IPS DF 19.7 (cell line): Measurements from ENCODE around the gene CFAP100.

Experiments
- DNase-seq: peaks from one replicate; pipeline ENCODE4 v3.0.0-alpha.2; 2013; ENCODE audit warnings: low read depth, low spot score

Gene CFAP100

DNA sequence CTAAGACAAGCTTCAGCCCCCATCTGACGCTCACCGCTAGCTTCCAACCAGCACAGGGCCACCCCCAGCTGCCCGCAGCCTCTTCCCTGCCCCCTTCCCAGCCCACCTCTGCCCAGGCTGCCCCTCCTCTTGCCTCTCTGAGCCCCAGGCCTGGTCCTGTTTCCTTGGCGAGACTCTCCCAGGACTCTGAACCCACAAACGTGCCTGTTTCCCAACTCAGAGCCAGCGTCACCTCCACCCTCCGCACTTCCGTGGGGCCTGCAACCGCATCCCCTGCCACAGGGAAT is 45.9 kb downstream of the CFAP100 start:
- DNase-seq, result no peak

DNA sequence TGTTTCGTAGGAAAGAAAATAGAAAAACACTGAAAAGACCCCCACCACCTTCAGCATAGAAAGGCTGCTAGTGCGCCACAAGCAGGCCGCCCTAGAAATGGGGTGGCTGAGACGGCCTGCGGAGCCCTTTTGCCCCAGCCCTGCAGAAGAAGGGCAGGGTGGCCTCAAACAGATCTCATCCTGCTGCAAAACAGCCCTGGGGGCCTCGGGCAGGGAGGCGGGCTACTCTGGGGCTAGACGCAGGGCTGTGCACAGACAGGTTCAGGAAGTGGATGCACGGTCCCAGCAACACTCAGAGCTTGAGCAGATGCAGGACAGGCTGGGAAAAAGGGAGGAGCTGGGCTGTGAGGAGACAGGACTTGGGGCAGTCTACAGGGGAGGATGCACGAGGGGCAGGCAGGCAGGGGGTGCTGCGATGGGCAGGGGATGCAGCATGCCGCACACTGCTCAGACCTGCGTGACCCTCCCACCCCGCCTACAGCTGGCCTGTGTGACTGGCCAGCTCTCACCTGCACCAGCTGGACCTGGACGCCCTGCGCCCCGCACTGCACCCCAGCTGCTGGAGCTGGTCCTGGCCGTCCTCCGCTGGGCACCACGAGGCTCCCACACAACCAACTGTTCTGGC is 46.7 kb downstream of the CFAP100 start:
- no peak for DNase-seq

DNA sequence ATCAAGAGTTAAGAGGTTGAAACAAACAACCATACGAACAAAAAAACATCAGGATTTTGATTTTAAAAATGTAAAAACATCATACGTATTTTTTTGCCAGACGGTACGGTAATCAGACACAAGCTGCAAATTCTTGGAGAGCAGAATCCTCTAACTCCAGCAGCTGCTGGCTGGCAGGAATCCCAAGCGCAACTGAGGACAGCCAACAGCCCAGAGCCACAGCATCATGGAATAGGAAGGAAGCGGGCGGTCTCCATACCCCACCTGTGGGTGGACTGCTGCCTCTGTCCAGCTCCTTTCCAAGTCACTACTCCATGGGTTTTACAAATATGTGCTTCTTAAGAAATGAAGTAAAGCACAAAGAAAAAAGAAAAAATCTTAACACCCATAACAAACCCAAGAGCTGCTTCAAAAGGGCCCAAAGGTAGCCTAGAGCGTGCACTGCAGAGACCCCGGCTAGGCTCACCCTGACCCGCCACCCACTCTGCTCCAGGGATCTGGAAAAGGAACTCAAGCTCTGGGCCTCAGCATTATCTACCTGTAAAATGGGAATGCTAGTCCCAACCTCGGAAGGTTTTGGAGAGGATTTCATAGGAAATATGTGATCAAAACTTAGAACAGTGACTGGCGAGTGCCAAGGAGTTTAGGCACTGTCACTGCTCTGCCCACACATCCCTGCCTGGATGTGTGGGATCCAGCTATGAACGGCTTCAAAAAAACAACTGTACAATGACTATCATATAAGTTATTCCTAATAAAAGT is 47.6 kb downstream of the CFAP100 start:
- DNase-seq, result no peak

DNA sequence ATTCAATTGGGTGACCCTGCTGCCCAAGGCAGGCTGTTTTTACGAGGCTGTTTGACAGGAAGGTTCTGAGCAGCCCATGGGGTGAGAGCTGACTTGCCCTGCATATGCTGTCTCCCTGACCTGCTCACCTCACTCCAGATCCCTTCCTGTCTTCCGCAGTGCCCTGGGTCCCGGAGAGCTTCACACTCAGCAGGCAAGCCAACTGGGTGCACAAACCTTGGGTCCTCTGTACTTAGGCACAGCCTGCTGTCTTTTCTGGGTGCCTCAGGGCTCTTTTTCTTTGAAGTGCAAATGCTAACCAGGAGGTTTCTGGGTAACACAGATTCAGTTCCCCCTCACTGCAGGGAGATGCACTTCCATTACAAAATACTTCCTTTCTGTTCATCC is 48.1 kb downstream of the CFAP100 start:
- no peak for DNase-seq

DNA sequence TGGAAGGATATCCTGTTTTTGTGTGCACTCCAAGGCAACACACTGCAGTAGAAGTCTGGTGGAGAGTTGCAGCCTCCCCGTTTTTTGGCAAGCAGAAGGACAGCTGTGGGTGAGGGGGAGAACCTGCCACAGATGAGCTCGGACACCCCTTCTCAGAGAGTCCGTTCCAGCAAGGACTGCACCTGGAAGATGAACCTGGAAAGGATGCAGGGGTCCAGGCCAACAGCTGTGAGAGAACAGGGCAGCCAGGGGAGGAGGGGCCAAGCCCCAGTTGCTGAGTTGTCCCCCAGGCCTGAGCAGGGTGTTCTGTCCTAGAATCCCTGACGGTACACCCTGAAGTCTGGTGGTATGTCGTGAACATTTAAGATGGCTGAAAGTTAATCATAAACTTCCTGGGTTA is 50.8 kb downstream of the CFAP100 start:
- DNase-seq, result no peak

DNA sequence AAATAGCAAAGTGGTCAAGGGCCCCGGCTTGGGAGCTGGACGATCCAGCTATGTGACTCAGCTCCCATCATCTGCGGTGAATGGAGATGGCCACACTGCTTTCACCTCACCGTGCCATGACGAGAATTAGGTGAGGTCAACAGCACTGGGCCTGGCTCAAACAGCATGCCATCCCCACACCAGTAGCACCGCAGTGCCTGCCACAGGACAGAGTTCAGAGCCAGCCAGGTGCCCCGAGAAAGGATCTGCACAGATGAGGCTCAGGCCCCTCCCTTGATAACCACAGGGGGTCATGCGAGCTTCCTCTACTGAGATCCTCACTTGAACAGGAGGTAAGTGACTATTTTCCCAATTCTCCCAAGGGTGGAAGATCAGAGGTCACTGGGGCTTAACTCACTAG is 51.6 kb downstream of the CFAP100 start:
- DNase-seq, result no peak

DNA sequence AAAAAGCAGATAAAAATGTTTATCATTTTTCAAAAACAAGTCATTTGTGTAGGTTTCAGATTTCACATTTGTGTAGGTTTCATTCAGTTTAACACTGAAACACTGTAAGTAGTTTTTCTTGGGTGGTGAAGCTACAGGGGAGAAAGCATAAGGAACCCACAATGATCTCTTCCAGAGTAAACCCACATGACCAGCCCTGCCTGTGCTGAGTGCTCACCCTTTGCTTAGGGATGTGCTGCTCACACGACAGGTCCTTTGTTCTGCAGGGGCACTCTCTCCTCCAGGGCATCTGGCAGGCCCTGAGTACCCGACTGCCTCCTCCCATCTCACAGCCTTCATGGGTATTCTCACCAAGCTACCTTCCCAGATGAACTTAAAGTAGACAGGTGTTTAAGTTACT is 52.1 kb downstream of the CFAP100 start:
- DNase-seq, result no peak

DNA sequence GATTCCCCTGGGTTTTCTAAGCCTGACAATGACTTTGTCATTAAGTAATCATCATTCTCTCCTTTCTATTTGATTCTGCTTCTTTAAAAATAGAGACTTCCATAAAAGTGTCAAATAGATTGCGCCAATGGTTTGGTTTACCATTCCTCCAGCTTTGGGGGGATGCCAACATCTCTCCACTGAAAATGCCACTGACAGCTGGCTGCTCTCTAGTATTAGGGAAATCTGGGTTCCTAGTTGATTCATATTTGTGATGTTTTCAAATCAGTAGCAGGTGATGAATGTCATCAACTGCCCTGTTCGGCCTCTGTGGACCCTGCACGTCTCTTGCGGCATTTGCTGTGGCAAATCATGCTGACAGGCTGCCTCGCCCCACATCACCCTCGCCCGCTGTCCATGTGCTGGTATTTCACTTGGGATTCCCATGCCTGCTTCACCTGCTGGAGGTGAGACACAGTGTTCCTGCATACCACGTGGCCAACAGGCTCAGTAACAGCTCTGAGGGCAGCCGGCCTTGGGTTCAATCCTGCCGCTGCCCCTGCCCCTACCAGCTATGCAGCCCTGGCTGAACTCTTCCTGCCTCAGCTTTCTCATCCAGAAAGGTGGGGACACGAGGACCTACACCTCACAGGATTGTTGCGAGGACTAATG is 52.9 kb downstream of the CFAP100 start:
- DNase-seq, result no peak

DNA sequence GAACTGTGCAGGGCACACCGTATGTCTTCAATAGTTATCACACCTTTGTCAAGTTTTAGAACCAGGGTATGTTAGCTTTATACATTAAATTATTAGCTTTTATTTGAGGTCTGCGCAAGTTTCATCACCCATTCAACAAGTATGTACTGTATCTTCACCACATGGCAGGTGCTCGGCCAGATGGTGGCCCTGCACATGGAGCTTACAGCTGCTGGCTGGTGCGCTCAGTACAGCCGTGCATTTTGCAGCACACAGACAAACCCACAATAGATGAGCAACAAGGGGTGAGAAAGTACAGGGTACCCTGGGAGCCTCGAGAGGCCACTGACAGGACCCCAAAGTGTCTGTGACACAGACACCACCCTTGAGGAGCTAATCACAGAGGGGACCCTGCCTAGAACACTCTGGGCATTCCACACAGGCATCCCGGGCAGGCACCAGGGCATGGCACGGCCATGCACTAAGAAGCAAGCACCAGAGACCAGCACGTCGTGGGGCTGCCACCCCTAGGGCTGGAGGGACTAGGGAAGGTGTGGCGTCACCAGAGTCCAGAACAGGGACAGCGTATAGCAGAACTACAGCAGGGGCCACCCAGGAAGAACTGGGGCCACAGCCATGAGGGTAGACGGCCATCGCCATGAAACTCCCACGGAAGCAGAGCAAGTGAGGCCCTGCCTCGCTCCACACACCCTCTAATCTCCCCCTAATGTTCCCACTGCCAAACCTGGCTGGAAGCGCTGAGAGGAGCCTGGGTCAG is 53.6 kb downstream of the CFAP100 start:
- no peak for DNase-seq

DNA sequence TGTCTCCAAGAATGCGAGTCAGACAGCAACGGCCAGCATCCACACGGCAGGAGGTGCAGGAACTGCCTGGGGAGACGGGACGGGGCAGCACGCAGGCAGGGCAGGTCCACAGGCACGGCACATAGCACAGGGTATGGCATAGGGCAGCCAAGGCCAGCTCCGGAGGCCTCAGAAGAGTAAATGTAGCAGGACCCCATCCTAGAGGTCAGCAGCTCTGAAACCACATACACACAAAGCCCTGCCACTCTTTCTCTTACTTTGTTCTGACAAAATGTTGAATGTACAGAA is 54.1 kb downstream of the CFAP100 start:
- DNase-seq, result no peak

DNA sequence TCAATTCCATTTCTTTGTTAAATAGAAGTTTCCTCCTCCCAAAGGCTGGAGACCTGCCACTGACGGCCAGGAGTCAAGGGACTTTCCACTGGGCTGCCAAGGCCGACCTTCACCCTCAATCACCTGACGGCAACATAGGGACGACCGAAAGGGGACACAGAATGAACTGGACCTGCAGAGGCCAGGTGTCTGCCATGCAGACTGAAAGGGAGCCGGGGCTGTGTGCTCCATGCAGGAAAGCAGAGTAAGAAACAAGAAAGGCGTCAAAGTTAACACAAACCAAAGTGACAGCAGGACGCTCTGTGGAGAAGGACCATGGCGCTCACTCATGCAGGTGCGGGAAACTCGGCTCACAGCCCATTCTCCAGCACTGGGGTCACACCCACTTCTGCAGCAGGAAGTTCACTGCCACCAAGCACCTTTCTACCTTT is 54.9 kb downstream of the CFAP100 start:
- DNase-seq, result no peak

DNA sequence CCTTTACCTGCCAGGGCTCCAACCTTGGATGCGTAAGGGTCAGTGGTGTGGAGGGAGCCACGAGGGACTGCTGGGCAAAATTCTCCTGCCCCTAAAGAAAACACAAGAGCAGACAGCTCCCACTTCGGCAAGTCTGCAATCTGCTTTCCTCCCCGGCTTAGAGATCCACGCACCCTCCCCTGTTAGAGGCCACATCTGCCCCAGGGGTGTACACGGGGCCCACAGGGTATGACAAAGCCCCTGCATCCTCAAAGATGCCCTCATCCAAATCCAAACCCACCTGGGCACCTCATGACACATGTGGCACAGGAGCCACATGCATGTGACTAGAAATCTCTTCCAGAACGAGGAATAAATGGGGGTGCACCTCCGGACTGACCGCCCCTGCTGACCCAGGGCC is 55.5 kb downstream of the CFAP100 start:
- DNase-seq, result no peak

DNA sequence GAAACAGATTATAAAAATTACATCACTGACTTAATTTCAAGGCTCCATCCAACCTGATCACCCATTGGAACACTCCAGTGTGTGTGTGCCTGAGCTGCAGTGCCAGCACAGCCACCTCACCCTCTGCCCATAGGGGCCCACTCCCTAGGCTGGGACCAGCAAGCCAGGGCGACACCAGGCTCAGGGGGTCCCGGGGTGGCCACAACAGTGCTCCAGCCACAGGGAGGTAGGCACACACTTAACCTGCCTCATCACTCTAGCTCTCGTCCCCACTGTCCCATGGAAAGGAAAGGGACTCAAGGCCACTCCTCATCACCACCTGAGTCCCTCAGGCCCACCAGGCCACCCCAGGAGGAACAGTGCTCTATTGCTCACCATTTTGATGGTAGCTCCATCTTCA is 56.0 kb downstream of the CFAP100 start:
- DNase-seq, result no peak

DNA sequence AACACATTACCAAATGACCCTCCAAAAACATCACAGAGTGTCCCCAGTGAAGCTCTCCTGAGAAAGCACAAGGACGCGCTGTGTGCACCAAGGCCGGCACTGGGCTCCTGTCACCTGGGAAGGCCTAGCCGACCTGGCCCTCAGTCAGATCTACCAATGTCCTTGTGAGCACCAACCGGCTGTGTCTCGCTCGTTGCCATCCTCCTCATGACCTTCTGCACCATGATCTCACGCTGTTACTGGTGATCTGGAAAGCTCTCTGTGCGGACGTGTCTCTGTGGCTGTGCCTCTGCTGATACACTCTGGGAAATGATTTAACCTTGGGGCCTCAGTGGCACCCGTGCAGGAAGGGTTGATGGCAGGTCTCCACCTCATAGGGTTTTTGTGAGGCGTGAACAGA is 56.8 kb downstream of the CFAP100 start:
- DNase-seq, result no peak

DNA sequence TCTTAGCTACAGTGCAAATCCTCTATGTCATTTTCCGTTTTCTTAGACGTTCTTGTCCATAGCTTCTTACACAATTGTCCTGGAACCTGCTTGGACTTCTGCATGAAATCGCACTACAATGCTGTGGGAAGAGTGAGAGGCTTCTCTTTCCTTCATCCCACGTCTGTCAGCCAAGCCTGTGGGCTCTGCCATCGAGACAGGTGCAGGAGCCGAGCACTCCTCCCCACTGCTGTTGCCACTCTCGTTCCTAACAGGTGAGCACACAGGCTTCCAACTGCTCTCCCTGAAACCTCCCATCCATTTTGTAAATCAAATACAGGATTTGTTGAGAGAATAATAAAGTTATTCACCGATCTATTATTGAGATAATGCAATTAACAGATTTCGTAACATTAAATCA is 57.5 kb downstream of the CFAP100 start:
- no peak for DNase-seq

DNA sequence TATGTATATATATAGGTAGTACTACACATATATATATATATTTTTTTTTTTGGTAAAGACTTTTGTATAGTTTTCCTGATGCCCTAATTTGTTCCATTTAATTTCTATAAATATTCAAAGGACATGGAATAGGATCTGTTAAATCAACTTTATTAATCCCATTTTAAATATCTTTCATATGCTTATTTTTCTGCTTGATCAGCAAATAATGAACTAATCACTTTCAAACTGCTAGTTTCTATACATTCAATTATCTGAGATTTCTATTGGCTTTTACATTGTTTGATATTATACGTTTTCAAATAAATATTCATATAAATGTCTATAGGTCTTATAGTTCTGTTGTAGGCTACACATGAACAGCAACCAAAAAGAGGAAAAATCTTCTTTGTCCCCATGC is 59.3 kb downstream of the CFAP100 start:
- DNase-seq, result no peak

DNA sequence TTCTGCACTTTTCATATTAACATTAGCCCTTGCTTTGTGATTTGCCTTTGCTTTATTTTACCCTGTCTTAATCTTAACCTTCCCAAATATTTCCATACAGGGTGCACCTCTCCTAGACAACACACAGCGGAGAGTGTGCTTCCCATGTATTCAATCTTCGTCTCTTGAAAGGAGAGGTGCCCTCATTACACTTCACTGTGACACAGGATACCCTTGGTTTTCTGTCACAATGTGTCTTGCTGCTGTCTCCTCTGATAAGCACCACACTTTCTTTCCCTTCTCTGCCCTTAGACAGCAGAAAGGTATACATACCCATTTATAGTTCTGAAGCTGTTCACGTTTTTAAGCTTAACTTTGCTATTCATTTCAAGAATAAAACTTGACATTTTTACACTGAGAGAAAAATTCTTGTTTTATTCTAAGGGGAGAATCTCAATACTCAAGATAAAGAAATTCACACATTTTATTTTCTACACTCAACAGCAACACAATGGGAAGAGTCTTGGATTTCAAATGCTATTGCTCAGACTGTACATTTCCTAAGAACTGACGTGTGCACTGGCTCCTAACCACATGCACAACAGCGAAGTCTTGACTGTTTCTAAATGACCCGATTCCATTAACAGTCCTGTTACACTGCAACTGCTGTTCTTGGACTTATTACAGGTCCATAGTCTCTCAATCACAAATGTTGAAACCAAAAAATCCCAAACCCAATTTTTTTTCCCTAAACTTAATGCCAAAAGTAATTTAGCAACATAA is 59.9 kb downstream of the CFAP100 start:
- DNase-seq, result no peak

DNA sequence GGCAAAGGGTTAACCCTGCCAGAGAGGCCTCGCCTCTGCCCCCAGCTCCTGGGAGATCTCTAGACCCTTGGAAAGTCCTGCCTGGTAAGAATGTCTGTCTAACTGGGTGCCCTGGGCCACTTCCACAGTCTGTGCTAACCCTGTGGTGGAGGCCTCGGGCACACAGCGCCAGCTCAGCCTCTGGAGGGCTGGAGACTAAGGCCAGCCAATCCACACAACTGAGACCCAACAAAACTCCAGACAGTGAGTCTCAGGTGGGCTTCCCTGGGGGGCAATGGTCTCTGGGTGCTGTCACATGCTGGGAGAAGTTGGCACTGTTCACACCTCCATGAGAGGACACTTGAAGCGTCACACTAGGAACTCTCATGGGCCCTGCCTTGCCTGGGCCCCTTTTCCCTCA is 61.5 kb downstream of the CFAP100 start:
- DNase-seq, result no peak

DNA sequence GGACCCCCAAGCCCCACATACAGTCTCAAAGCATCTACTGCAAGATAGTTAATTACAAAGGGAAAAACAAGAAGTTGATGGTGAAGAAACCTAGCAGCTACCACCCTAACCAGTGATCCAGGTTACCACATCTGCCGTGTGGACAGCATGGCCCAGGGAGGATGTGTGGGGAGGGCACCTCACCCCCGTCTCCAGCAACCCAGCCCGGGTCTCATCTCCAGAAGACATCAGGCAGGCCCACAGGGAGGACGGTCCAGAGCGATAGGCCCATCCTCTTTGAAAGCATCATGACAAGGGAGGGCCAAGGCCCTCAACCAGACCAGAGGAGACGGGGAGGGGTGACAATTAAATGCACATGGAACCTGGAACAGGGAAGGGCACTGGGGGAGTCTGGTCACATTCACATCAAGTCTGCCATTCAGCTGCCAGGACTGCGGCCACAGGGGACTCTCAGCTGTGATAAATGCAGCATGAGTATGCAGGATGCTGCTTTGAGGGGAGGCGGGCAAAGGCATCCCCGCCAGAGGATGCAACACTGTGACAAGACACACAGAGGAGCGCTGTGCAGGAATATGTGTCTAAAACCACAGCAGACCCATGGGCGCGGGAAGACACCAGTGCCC is 62.2 kb downstream of the CFAP100 start:
- no peak for DNase-seq

DNA sequence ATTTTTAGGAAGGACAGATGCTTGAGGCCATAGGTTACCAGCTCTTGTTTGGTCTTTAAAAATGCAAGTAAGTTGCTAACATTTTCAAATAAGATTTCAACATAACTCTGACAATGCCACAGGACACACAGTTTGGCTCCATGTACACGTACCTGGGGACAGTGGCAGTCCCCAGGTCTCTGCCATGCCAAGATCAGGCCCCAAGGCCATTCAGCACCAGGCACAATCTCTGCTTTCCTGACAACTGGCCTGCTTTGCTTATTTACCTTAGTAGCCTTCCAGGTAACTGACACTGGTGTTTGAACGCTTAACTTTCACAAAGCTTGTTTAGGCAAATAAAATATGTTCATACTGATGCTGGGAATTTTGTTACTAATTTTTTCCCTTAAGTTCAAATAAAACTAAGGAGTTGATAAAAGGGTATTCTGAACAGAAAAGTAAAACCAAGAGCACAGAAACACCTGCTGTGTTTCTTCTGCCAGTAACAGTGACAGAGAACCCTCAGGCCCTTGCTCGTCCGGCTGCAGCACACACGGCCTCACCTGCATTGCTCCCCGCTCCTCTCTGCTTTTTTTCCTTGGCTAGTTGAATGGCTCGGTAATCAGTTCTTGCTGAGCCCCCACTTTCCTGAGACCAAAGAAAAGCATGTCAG is 64.5 kb downstream of the CFAP100 start:
- DNase-seq, result no peak

DNA sequence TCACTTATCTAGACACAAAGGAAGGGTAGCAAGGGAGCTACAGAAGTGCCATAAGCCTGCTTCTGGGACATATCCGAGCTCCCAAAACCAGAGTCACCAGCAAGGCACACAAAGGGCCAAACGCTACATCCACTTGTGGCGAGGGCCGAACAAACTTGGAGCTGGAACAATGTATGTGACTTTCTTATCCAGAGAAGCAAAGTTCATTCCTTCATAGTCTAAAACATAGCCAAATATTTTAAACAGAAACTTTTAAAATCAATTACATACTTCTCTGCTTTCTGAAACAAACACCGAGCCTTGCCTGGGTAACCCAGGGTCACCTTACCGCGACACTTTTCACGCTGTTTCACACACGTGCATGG is 65.0 kb downstream of the CFAP100 start:
- DNase-seq, result no peak
